ENCODE results near the gene FBP1.

FBP1 gene

DNA sequence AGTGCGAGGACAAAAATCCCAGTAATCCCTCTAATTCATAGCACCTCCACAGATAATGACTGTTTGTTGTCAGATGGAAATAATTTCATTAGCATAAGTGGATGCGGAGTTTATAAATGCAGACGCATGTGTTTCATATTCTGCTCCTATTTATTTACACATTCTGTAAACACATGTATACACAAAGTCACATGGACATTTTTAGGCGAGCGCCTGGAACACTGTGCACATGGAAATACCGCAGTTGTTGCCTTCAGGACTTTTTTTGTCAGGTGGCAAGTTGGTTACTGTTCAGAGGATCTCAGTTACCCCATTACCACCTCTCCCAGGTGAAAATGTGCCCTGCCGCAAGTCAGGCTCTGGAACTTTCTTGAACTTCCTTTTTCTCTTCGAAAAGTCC lies 40.3 kb upstream of the FBP1 start:
- Histone ChIP-seq H3K27me3 (replicated peaks in 2 of 5; ENCODE audit: control insufficient read depth in 4 of 5, insufficient read depth in 5 of 5, low read length in 4 of 5) (peaks cover 0 to 9% (median 2%) of the 10 kb centered on the region in 5 experiments), H3K36me3 (ENCODE audit: control insufficient read depth in 4 of 4, insufficient read depth in 4 of 4, low read length in 3 of 4) (no peaks in the 10 kb centered on the region), H3K4me1 (ENCODE audit: control extremely low read depth in 1 of 4, control insufficient read depth in 4 of 4, insufficient read depth in 4 of 4, low read length in 3 of 4) (peaks cover 0 to 1% (median 0%) of the 10 kb centered on the region in 4 experiments), H3K4me3 (ENCODE audit: control insufficient read depth in 1 of 7, extremely low read depth in 1 of 7, insufficient read depth in 4 of 7, low read depth in 2 of 7, low read length in 6 of 7) (no peak overlapping the region), H3K27ac (ENCODE audit: insufficient read depth in 1 of 2, low read depth in 1 of 2, low read length in 2 of 2, poor library complexity in 1 of 2, severe bottlenecking in 2 of 2) (no peak overlapping the region), H3K9me3 (ENCODE audit: control extremely low read depth in 1 of 5, control insufficient read depth in 4 of 5, insufficient read depth in 2 of 5, low read depth in 1 of 5, low read length in 4 of 5) (no peaks in the 10 kb centered on the region)
- DNase-seq = no peak
- ChIA-PET POLR2A (no interaction called here), CTCF (interaction anchor here (1.6 to 5.8 kb wide), 3 partner anchors 10 to 239 kb away, joined by 6 to 57 read pairs (median 26); no protein-coding TSS in a partner anchor)
- 60% methylated on average over 1 of the region's 8 CpGs for WGBS (ENCODE audit: insufficient coverage)

DNA sequence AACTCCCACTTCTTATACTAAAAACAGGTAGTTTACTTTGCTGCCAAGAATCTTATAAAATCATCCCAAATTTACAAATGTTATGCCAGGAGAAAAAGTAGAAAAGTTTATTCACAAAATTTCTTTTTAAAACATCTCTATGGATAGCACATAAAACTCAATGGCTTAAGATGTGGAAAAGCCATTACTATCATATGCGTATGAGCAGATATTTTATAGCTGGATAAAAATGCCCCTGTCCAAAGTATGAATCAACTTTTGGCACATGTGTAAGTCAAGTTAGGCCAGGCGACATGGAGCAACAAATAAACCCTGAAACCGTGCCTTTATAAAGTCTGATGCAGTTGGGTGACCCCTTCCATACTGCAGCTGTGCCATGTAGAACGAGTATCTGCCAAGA lies 38.6 kb upstream of the FBP1 start:
- H3K4me3 ChIP-seq (ENCODE audit: control insufficient read depth in 1 of 7, extremely low read depth in 1 of 7, insufficient read depth in 4 of 7, low read depth in 2 of 7, low read length in 6 of 7) = no peak overlapping the region
- ChIA-PET CTCF (interaction anchor here (1.3 to 2.3 kb wide), 3 partner anchors 62 to 452 kb away, joined by 3 to 11 read pairs (median 6); no protein-coding TSS in a partner anchor), POLR2A (no interaction called here)
- no peaks in the 10 kb centered on the region for H3K9me3 ChIP-seq (ENCODE audit: control extremely low read depth in 1 of 5, control insufficient read depth in 4 of 5, insufficient read depth in 2 of 5, low read depth in 1 of 5, low read length in 4 of 5)
- H3K27me3 ChIP-seq (replicated peaks in 2 of 5; ENCODE audit: control insufficient read depth in 4 of 5, insufficient read depth in 5 of 5, low read length in 4 of 5) = peaks cover 0 to 9% (median 2%) of the 10 kb centered on the region in 5 experiments
- no peak overlapping the region for H3K27ac ChIP-seq (ENCODE audit: insufficient read depth in 1 of 2, low read depth in 1 of 2, low read length in 2 of 2, poor library complexity in 1 of 2, severe bottlenecking in 2 of 2)
- peaks cover 0 to 1% (median 0%) of the 10 kb centered on the region in 4 experiments for H3K4me1 ChIP-seq (ENCODE audit: control extremely low read depth in 1 of 4, control insufficient read depth in 4 of 4, insufficient read depth in 4 of 4, low read length in 3 of 4)
- DNase-seq = no peak
- 96% methylated on average over 3 of the region's 4 CpGs for WGBS (ENCODE audit: insufficient coverage)
- no peaks in the 10 kb centered on the region for H3K36me3 ChIP-seq (ENCODE audit: control insufficient read depth in 4 of 4, insufficient read depth in 4 of 4, low read length in 3 of 4)

DNA sequence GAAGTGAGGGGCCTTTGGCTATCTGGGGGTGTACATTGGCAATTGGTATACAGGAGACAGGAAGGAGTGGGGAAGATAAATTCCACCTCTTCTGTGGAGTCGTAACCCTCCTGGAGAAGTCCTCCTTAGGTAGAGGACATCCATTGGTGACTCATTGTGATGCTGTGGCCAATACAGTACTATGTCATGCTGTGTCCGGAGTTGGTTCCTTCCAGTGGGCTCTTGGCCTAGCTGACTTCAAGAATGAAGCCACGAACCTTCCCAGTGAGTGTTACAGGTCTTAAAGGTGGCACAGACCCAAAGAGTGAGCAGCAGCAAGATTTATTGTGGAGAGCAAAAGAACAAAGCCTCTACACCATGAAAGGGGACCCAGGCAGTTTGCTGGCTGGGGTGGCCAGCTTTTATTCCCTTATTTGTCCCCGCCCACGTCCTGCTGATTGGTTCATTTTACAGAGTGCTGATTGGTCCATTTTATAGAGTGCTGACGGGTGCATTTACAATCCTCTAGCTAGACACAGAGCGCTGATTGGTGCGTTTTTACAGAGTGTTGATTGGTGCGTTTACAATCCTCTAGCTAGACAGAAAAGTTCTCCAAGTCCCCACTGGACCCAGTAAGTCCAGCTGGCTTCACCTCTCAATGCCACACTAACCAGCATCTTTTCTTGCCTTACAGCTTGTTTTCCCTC lies 37.3 kb upstream of the FBP1 start:
- Histone ChIP-seq H3K9me3 (ENCODE audit: control extremely low read depth in 1 of 5, control insufficient read depth in 4 of 5, insufficient read depth in 2 of 5, low read depth in 1 of 5, low read length in 4 of 5) (no peaks in the 10 kb centered on the region), H3K27ac (ENCODE audit: insufficient read depth in 1 of 2, low read depth in 1 of 2, low read length in 2 of 2, poor library complexity in 1 of 2, severe bottlenecking in 2 of 2) (no peak overlapping the region), H3K4me3 (ENCODE audit: control insufficient read depth in 1 of 7, extremely low read depth in 1 of 7, insufficient read depth in 4 of 7, low read depth in 2 of 7, low read length in 6 of 7) (no peak overlapping the region), H3K4me1 (ENCODE audit: control extremely low read depth in 1 of 4, control insufficient read depth in 4 of 4, insufficient read depth in 4 of 4, low read length in 3 of 4) (peaks cover 0 to 1% (median 0%) of the 10 kb centered on the region in 4 experiments), H3K36me3 (ENCODE audit: control insufficient read depth in 4 of 4, insufficient read depth in 4 of 4, low read length in 3 of 4) (no peaks in the 10 kb centered on the region), H3K27me3 (replicated peaks in 2 of 5; ENCODE audit: control insufficient read depth in 4 of 5, insufficient read depth in 5 of 5, low read length in 4 of 5) (peaks cover 0 to 9% (median 2%) of the 10 kb centered on the region in 5 experiments)
- DNase-seq = no peak
- ChIA-PET CTCF (interaction anchor here (0.8 to 2.3 kb wide), 4 partner anchors 9 to 453 kb away, joined by 3 to 11 read pairs (median 4); no protein-coding TSS in a partner anchor), POLR2A (no interaction called here)
- WGBS (ENCODE audit: insufficient coverage) = 98% methylated on average over 6 of the region's 9 CpGs

GRCh38 chr9:94675008-94675881 lies 35.9 kb upstream of the FBP1 start:
- no peak overlapping the region for H3K4me3 ChIP-seq (ENCODE audit: control insufficient read depth in 1 of 7, extremely low read depth in 1 of 7, insufficient read depth in 4 of 7, low read depth in 2 of 7, low read length in 6 of 7)
- DNase-seq = no peak
- H3K27me3 ChIP-seq (replicated peaks in 2 of 5; ENCODE audit: control insufficient read depth in 4 of 5, insufficient read depth in 5 of 5, low read length in 4 of 5) = peaks cover 0 to 9% (median 2%) of the 10 kb centered on the region in 5 experiments
- H3K36me3 ChIP-seq (ENCODE audit: control insufficient read depth in 4 of 4, insufficient read depth in 4 of 4, low read length in 3 of 4) = no peaks in the 10 kb centered on the region
- CTCF ChIA-PET = interaction anchor here (0.7 to 2.3 kb wide), 2 partner anchors 58 to 243 kb away, joined by 4 to 11 read pairs; no protein-coding TSS in a partner anchor
- no peaks in the 10 kb centered on the region for H3K4me1 ChIP-seq (ENCODE audit: control extremely low read depth in 1 of 4, control insufficient read depth in 4 of 4, insufficient read depth in 4 of 4, low read length in 3 of 4)
- WGBS (ENCODE audit: insufficient coverage) = 100% methylated on average over 4 of the region's 7 CpGs
- no peak overlapping the region for H3K27ac ChIP-seq (ENCODE audit: insufficient read depth in 1 of 2, low read depth in 1 of 2, low read length in 2 of 2, poor library complexity in 1 of 2, severe bottlenecking in 2 of 2)
- H3K9me3 ChIP-seq (ENCODE audit: control extremely low read depth in 1 of 5, control insufficient read depth in 4 of 5, insufficient read depth in 2 of 5, low read depth in 1 of 5, low read length in 4 of 5) = no peaks in the 10 kb centered on the region
- POLR2A ChIA-PET = no interaction called here

DNA sequence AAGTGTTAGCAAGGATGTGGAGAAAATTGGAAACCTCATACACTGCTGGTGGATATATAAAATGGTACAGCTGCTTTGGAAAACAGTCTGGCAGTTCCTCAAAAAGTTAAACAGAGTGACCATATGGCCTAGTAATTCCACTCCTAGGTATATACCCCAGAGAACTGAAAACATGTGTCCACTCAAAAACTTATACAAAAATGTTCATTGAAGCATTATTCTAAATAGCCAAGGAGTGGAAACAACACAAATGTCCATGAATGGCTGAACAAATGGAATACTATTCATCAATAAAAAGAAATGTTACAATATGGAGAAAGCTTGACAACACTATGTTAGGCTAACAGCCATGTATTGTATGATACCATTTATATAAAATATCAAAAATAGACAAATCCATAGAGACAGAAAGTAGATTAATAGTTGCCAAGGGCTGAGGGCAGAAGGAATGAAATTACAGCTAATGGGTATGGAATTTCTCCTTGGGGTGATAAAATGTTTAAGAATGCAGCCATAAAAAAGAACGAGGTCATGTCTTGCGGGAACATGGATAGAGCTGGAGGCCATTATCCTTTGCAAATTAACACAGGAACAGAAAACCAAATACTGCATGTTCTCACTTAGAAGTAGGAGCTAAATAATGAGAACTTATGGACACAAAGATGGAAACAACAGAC lies 33.6 kb upstream of the FBP1 start:
- POLR2A ChIA-PET = no interaction called here
- Histone ChIP-seq H3K27ac (ENCODE audit: insufficient read depth in 1 of 2, low read depth in 1 of 2, low read length in 2 of 2, poor library complexity in 1 of 2, severe bottlenecking in 2 of 2) (no peak overlapping the region), H3K4me1 (ENCODE audit: control extremely low read depth in 1 of 4, control insufficient read depth in 4 of 4, insufficient read depth in 4 of 4, low read length in 3 of 4) (peaks cover 3 to 12% (median 7%) of the 10 kb centered on the region in 4 experiments), H3K4me3 (ENCODE audit: control insufficient read depth in 1 of 7, extremely low read depth in 1 of 7, insufficient read depth in 4 of 7, low read depth in 2 of 7, low read length in 6 of 7) (no peak overlapping the region), H3K27me3 (replicated peaks in 2 of 5; ENCODE audit: control insufficient read depth in 4 of 5, insufficient read depth in 5 of 5, low read length in 4 of 5) (no peaks in the 10 kb centered on the region), H3K9me3 (ENCODE audit: control extremely low read depth in 1 of 5, control insufficient read depth in 4 of 5, insufficient read depth in 2 of 5, low read depth in 1 of 5, low read length in 4 of 5) (no peaks in the 10 kb centered on the region), H3K36me3 (ENCODE audit: control insufficient read depth in 4 of 4, insufficient read depth in 4 of 4, low read length in 3 of 4) (no peaks in the 10 kb centered on the region)
- WGBS (ENCODE audit: insufficient coverage) = 80% methylated on average over 1 of the region's 2 CpGs
- DNase-seq = no peak
- CTCF ChIA-PET = no interaction called here

GRCh38 chr9:94668928-94669729 lies 29.8 kb upstream of the FBP1 start:
- 0% methylated on average over 1 of the region's 17 CpGs for WGBS (ENCODE audit: insufficient coverage)
- Histone ChIP-seq H3K4me1 (ENCODE audit: control extremely low read depth in 1 of 4, control insufficient read depth in 4 of 4, insufficient read depth in 4 of 4, low read length in 3 of 4) (peaks cover 3 to 12% (median 7%) of the 10 kb centered on the region in 4 experiments), H3K9me3 (ENCODE audit: control extremely low read depth in 1 of 5, control insufficient read depth in 4 of 5, insufficient read depth in 2 of 5, low read depth in 1 of 5, low read length in 4 of 5) (no peaks in the 10 kb centered on the region), H3K27ac (ENCODE audit: insufficient read depth in 1 of 2, low read depth in 1 of 2, low read length in 2 of 2, poor library complexity in 1 of 2, severe bottlenecking in 2 of 2) (peak overlapping the region in 1 of 2 experiments; percentile 39), H3K4me3 (ENCODE audit: control insufficient read depth in 1 of 7, extremely low read depth in 1 of 7, insufficient read depth in 4 of 7, low read depth in 2 of 7, low read length in 6 of 7) (peak overlapping the region in 6 of 7 experiments; percentile 58 to 83 (median 67)), H3K36me3 (ENCODE audit: control insufficient read depth in 4 of 4, insufficient read depth in 4 of 4, low read length in 3 of 4) (no peaks in the 10 kb centered on the region), H3K27me3 (replicated peaks in 2 of 5; ENCODE audit: control insufficient read depth in 4 of 5, insufficient read depth in 5 of 5, low read length in 4 of 5) (no peaks in the 10 kb centered on the region)
- POLR2A ChIA-PET = interaction anchor here (0.7 kb wide), 1 partner anchor 472 kb away, joined by 5 read pairs; no protein-coding TSS in a partner anchor
- CTCF ChIA-PET = interaction anchor here (0.6 to 3.5 kb wide), 10 partner anchors 8 to 1832 kb away, joined by 3 to 26 read pairs (median 4); no protein-coding TSS in a partner anchor
- DNase-seq = peak; percentile 71 to 90 (median 82)
